CD8-positive, alpha-beta memory T cell (primary cell): ENCODE measurements around the gene ZC3H14. TPM values are rescaled to one million over a fixed set of nuclear protein-coding genes. Genes with fewer than 3 reads are reported as not detected.

ENCODE experiments used
- CTCF ChIA-PET: fragments of 350-600 bp; sonication (Branson Sonifier 250); formaldehyde crosslinking; loops from one replicate; lab custom pipeline; 2021; ENCODE audit warnings: antibody characterized with exemption; lab: Charles Lee
- POLR2A ChIA-PET: fragments of 350-600 bp; sonication (Branson Sonifier 250); formaldehyde crosslinking; loops from one replicate; lab custom pipeline; 2021; ENCODE audit warnings: antibody characterized with exemption; lab: Charles Lee
- DNase-seq, 5 donors: peaks; one replicate each; pipeline versions ENCODE4 v3.0.0 to v3.0.0-alpha.2; 2020 to 2022; ENCODE audit warnings: mixed read lengths in 1 of 5
- H3K27ac ChIP-seq: one replicate; pipeline ENCODE4 v1.7.0; 2013; ENCODE audit warnings: low read depth, mild to moderate bottlenecking, low read length, moderate library complexity
- H3K27me3 ChIP-seq: 2 replicates; pipeline ENCODE4 v1.7.0; 2013; ENCODE audit warnings: low read length, mild to moderate bottlenecking; ENCODE audit not compliant: insufficient read depth, poor library complexity, severe bottlenecking
- H3K36me3 ChIP-seq: 2 replicates; pipeline ENCODE4 v1.7.0; 2013; ENCODE audit warnings: mild to moderate bottlenecking, low read length, moderate library complexity; ENCODE audit not compliant: insufficient read depth
- H3K4me1 ChIP-seq: 2 replicates; pipeline ENCODE4 v1.7.0; 2013; ENCODE audit warnings: mild to moderate bottlenecking, low read length, moderate library complexity; ENCODE audit not compliant: insufficient read depth
- H3K4me3 ChIP-seq: 2 replicates; pipeline ENCODE4 v1.7.0; 2013; ENCODE audit warnings: mild to moderate bottlenecking, low read length
- H3K9me3 ChIP-seq: 2 replicates; pipeline ENCODE4 v1.7.0; 2013; ENCODE audit warnings: mild to moderate bottlenecking, low read length
- H3K27ac Mint-ChIP-seq, 8 donors: one replicate each; pipeline ENCODE4 v1.8.0; 2020 to 2021; ENCODE audit warnings: mixed read lengths in 8 of 8, mild to moderate bottlenecking in 6 of 8, inconsistent platforms in 3 of 8, moderate library complexity in 3 of 8
- H3K27me3 Mint-ChIP-seq, 2 donors: one replicate each; pipeline ENCODE4 v1.8.0; 2020 to 2021; ENCODE audit warnings: mixed read lengths in 2 of 2, mild to moderate bottlenecking in 1 of 2, moderate library complexity in 1 of 2
- H3K36me3 Mint-ChIP-seq, 3 donors: one replicate each; pipeline ENCODE4 v1.8.0; 2020 to 2021; ENCODE audit warnings: mixed read lengths in 3 of 3, inconsistent platforms in 1 of 3, mild to moderate bottlenecking in 1 of 3
- H3K4me1 Mint-ChIP-seq, 3 donors: one replicate each; pipeline ENCODE4 v1.8.0; 2020 to 2021; ENCODE audit warnings: mixed read lengths in 3 of 3, inconsistent platforms in 1 of 3, mild to moderate bottlenecking in 1 of 3
- H3K4me3 Mint-ChIP-seq, 7 donors: one replicate each; pipeline ENCODE4 v1.8.0; 2020 to 2021; ENCODE audit warnings: mixed read lengths in 7 of 7, mild to moderate bottlenecking in 6 of 7, moderate library complexity in 4 of 7, inconsistent platforms in 2 of 7
- H3K9me3 Mint-ChIP-seq, 5 donors: one replicate each; pipeline ENCODE4 v1.8.0; 2020 to 2022; ENCODE audit warnings: mixed read lengths in 5 of 5, mild to moderate bottlenecking in 3 of 5, moderate library complexity in 2 of 5, inconsistent platforms in 1 of 5
- polyA plus RNA-seq: library from polyadenylated mRNA; unstranded; fragments of 300-500 nt; fragmentation: Illumina TruSeq; gene quantifications from one replicate; pipeline ENCODE4 v1.2.3, GENCODE V29; 2021
- total RNA-seq, 2 experiments: library from RNA; stranded (reverse); gene quantifications; one replicate each; pipeline ENCODE4 v1.2.3, GENCODE V29; 2021

ZC3H14 gene
- total and polyA plus RNA-seq, 3 experiments from 2014 or later, result 49.0 to 56.4 (median 50.3) TPM

DNA sequence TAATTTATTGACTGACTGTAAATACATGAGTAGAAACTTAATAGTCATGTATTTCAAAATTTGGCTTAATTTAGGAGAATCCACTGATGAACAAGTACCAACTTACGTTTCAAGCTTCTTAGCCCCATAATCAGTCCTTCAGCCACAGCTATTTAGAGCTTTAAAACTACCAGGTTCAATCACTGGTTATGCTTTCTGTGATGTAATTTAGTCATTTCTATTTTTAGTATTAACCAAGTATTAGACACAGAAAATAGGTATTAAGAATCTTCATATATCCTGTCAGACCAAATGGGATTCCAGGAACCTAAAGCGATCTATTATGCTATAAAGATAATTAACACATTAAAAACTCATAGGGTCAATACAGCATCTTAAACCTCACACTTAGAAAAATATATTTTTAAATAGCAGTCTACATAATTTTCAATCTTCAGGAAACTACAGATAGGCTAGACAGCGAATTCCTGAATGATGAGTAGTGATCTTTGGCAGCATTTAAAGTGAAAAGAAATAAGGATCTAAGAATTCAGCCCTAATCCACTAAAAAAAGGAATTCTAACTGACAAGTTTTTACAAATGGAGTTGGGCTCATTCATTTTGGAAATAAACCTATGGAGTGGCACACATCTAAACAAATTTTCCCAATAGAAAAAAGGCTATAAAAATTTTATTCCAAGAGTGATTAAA is 51.5 kb downstream of the ZC3H14 start:
- H3K27me3 ChIP-seq, result no peaks in the 10 kb centered on the region
- no peaks in the 10 kb centered on the region for H3K4me1 ChIP-seq
- H3K9me3 ChIP-seq, result no peaks in the 10 kb centered on the region
- no peak overlapping the region for H3K4me3 ChIP-seq
- H3K4me3 Mint-ChIP-seq, result no peak overlapping the region
- H3K9me3 Mint-ChIP-seq, result no peaks in the 10 kb centered on the region
- no peak overlapping the region for H3K27ac ChIP-seq
- peaks cover 10 to 64% (median 26%) of the 10 kb centered on the region in 3 donors for H3K36me3 Mint-ChIP-seq
- peaks cover 10 to 27% (median 18%) of the 10 kb centered on the region in 3 donors for H3K4me1 Mint-ChIP-seq
- no peak for DNase-seq
- H3K27me3 Mint-ChIP-seq, result no peaks in the 10 kb centered on the region
- POLR2A ChIA-PET, result no interaction called here
- H3K36me3 ChIP-seq, result peaks cover 17% of the 10 kb centered on the region
- H3K27ac Mint-ChIP-seq, result no peak overlapping the region
- CTCF ChIA-PET, result no interaction called here

DNA sequence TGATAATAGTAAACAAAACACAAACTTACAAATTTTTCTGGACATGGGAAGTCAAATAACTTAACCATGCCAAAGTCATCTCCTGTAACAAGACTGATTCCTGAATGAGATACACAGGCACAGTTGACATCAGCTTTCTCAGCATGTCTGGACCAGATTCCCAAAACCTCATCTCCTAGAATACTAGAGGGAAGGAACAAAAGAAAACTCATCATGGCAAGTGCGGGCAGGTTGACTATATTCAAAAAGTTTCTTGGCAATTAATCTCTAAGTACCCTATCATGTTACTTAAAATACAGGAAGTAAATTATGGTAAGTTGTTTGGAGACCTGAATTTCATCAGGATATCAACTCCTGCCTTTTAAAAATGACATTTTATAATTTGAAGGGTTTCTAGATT is 53.9 kb downstream of the ZC3H14 start:
- no peak overlapping the region for H3K4me3 Mint-ChIP-seq
- no peaks in the 10 kb centered on the region for H3K9me3 ChIP-seq
- H3K27me3 Mint-ChIP-seq, result no peaks in the 10 kb centered on the region
- H3K4me1 ChIP-seq, result no peaks in the 10 kb centered on the region
- CTCF ChIA-PET, result no interaction called here
- no peak overlapping the region for H3K27ac ChIP-seq
- no peak for DNase-seq
- H3K4me1 Mint-ChIP-seq, result peaks cover 9 to 17% (median 16%) of the 10 kb centered on the region in 3 donors
- POLR2A ChIA-PET, result no interaction called here
- H3K27ac Mint-ChIP-seq, result peak overlapping the region in 2 of 8 donors; percentile 4 to 31
- H3K27me3 ChIP-seq, result no peaks in the 10 kb centered on the region
- no peaks in the 10 kb centered on the region for H3K36me3 ChIP-seq
- peaks cover 3 to 43% (median 8%) of the 10 kb centered on the region in 3 donors for H3K36me3 Mint-ChIP-seq
- no peak overlapping the region for H3K4me3 ChIP-seq
- H3K9me3 Mint-ChIP-seq, result no peaks in the 10 kb centered on the region

DNA sequence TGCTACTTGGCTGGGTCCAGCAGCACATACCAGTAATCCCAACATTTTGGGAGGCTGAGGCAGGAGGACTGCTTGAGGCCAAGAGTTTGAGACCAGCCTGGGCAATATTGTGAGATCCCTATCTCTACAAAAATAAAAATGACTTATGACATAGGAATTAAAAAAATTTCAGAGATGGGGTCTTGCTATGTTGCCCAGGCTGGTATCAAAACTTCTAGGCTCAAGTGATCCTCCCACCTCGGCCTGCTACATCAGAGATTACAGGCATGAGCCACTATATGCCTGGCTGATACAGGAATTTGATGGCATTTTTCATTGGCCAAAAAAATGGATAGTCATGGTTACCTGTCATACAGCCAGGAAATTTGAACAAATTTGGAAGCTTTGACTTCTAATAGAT is 54.6 kb downstream of the ZC3H14 start:
- H3K9me3 ChIP-seq, result no peaks in the 10 kb centered on the region
- DNase-seq, result no peak
- ChIA-PET POLR2A (no interaction called here), CTCF (no interaction called here)
- peak overlapping the region in 1 of 8 donors; percentile 31 for H3K27ac Mint-ChIP-seq
- no peaks in the 10 kb centered on the region for H3K4me1 ChIP-seq
- no peak overlapping the region for H3K27ac ChIP-seq
- H3K9me3 Mint-ChIP-seq, result no peaks in the 10 kb centered on the region
- peaks cover 7 to 13% (median 11%) of the 10 kb centered on the region in 3 donors for H3K4me1 Mint-ChIP-seq
- H3K36me3 Mint-ChIP-seq, result peaks cover 3 to 42% (median 6%) of the 10 kb centered on the region in 3 donors
- H3K4me3 ChIP-seq, result no peak overlapping the region
- no peak overlapping the region for H3K4me3 Mint-ChIP-seq
- H3K36me3 ChIP-seq, result no peaks in the 10 kb centered on the region
- no peaks in the 10 kb centered on the region for H3K27me3 Mint-ChIP-seq
- H3K27me3 ChIP-seq, result no peaks in the 10 kb centered on the region

DNA sequence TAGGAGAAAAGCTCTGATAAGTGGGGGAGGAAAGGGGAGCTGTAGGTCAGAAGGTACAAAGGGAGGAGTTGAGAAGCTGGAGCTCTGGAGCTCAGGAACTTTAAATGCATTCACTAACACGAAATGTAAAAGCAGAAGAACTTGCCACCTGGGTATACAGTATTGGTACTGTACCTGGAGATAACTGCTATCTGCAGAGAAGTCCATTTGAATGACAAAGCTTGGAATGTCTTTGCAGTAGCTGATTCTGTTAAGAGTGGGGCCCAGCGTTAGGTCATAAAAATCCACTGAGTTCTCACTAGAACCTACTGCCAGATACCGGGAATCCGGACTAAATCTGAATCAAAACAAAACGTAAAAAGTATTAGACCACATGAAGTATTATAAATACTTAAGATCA is 55.6 kb downstream of the ZC3H14 start:
- CTCF ChIA-PET, result no interaction called here

DNA sequence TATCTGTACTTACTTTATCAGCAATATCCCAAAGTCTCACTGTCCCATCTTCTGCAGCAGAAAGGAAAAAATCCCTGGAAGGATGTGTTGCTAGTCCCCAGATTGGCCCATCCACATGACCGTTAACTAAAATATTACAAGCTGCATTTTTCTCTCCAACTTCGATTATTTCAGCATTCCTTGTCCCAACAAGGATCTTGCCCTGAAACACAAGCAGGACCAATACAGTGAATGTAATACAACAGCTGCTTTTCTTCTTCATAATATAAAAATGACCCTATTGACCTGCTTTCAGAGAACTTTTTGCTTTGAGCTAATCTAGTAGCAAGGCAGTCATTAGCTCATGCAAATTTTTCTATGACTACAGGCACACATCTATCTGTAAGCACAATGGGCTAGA is 58.3 kb downstream of the ZC3H14 start:
- no peaks in the 10 kb centered on the region for H3K36me3 ChIP-seq
- Mint-ChIP-seq H3K27ac (no peak overlapping the region), H3K27me3 (no peaks in the 10 kb centered on the region), H3K4me1 (no peaks in the 10 kb centered on the region), H3K36me3 (peaks cover 3 to 26% (median 6%) of the 10 kb centered on the region in 3 donors), H3K9me3 (no peaks in the 10 kb centered on the region), H3K4me3 (no peak overlapping the region)
- H3K27ac ChIP-seq, result no peak overlapping the region
- no peaks in the 10 kb centered on the region for H3K27me3 ChIP-seq
- POLR2A ChIA-PET, result no interaction called here
- no peak overlapping the region for H3K4me3 ChIP-seq
- no peak for DNase-seq
- CTCF ChIA-PET, result no interaction called here
- no peaks in the 10 kb centered on the region for H3K9me3 ChIP-seq
- H3K4me1 ChIP-seq, result no peaks in the 10 kb centered on the region

More for the DNA sequence above, 55.6 kb downstream of the ZC3H14 start:
- Histone ChIP-seq H3K4me1 (no peaks in the 10 kb centered on the region), H3K36me3 (no peaks in the 10 kb centered on the region), H3K27me3 (no peaks in the 10 kb centered on the region), H3K9me3 (no peaks in the 10 kb centered on the region), H3K27ac (no peak overlapping the region), H3K4me3 (no peak overlapping the region)
- Mint-ChIP-seq H3K27me3 (no peaks in the 10 kb centered on the region), H3K4me3 (no peak overlapping the region), H3K27ac (no peak overlapping the region), H3K36me3 (peaks cover 3 to 35% (median 3%) of the 10 kb centered on the region in 3 donors), H3K4me1 (peaks cover 3 to 4% (median 3%) of the 10 kb centered on the region in 3 donors), H3K9me3 (no peaks in the 10 kb centered on the region)
- no peak for DNase-seq
- POLR2A ChIA-PET, result no interaction called here

DNA sequence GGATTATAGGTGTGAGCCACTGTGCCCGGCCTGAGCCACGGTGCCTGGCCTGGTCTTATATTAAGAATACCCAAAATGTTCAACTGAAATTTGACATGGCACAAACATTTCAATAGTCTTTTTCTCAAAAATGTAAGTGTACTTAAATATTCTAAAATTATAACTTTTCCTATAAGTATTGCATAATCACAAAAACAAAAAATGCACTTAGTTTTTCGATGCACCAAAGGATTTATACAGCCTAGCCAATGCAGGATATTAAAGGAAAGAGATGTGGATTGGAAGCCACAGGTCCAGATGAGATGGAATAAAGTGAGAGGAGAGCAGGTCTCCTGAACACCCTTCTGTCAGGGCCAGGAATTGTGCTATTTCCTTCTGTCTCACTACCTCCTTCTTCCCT is 62.8 kb downstream of the ZC3H14 start:
- Histone ChIP-seq H3K9me3 (no peaks in the 10 kb centered on the region), H3K4me1 (no peaks in the 10 kb centered on the region), H3K36me3 (no peaks in the 10 kb centered on the region), H3K27ac (no peak overlapping the region), H3K27me3 (no peaks in the 10 kb centered on the region), H3K4me3 (no peak overlapping the region)
- POLR2A ChIA-PET, result no interaction called here
- Mint-ChIP-seq H3K9me3 (no peaks in the 10 kb centered on the region), H3K27me3 (no peaks in the 10 kb centered on the region), H3K4me3 (no peak overlapping the region), H3K4me1 (no peaks in the 10 kb centered on the region), H3K36me3 (peaks cover 0 to 23% (median 6%) of the 10 kb centered on the region in 3 donors), H3K27ac (no peak overlapping the region)
- DNase-seq, result no peak
- CTCF ChIA-PET, result no interaction called here

DNA sequence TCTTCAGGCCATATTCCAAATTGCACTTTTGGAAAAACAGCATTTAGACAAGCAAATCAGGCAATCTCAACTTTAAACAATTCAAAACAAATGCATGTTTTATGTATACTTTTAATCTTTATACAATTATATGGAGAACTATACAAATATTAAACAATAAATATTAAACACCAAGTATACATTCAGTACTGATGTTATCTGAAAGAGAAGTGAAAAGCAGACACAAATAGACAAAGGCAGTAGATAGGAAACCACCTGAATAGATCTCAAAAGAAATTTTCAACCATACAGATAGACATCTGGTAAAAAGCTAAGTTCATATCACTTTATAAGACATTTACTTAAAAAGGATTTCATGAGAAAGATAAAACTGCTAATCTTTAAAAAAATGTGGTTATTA is 65.2 kb downstream of the ZC3H14 start:
- Mint-ChIP-seq H3K4me3 (no peak overlapping the region), H3K27me3 (no peaks in the 10 kb centered on the region), H3K4me1 (no peaks in the 10 kb centered on the region), H3K36me3 (peaks cover 5 to 16% (median 5%) of the 10 kb centered on the region in 3 donors), H3K27ac (no peak overlapping the region), H3K9me3 (no peaks in the 10 kb centered on the region)
- ChIA-PET CTCF (no interaction called here), POLR2A (no interaction called here)
- Histone ChIP-seq H3K36me3 (no peaks in the 10 kb centered on the region), H3K4me1 (no peaks in the 10 kb centered on the region), H3K4me3 (no peak overlapping the region), H3K27ac (no peak overlapping the region), H3K27me3 (no peaks in the 10 kb centered on the region), H3K9me3 (no peaks in the 10 kb centered on the region)
- DNase-seq, result no peak

DNA sequence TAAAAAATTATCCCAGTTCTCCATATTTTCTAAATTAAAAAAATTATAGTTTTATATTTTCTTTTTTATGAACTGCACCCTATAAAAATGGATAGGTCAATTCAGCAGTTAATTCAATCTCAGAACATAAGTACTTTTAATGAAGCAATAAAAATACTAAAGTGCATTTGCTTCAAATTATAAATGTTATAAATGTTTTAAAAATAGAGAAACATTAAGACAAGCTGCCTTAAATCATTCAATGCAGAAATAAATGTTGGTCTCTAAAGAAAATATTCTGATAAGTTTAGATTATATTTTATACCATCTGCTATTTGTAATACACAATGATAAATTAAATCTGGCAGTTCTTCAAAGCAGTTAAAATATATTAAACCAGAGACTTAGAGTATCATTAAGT is 65.6 kb downstream of the ZC3H14 start:
- CTCF ChIA-PET, result no interaction called here

More for the DNA sequence above, 65.6 kb downstream of the ZC3H14 start:
- H3K27me3 ChIP-seq, result no peaks in the 10 kb centered on the region
- H3K4me3 ChIP-seq, result no peak overlapping the region
- Mint-ChIP-seq H3K4me3 (no peak overlapping the region), H3K9me3 (no peaks in the 10 kb centered on the region), H3K36me3 (peaks cover 5 to 16% (median 5%) of the 10 kb centered on the region in 3 donors), H3K27ac (no peak overlapping the region), H3K4me1 (no peaks in the 10 kb centered on the region), H3K27me3 (no peaks in the 10 kb centered on the region)
- H3K9me3 ChIP-seq, result no peaks in the 10 kb centered on the region
- H3K4me1 ChIP-seq, result no peaks in the 10 kb centered on the region
- POLR2A ChIA-PET, result no interaction called here
- no peaks in the 10 kb centered on the region for H3K36me3 ChIP-seq
- no peak for DNase-seq
- no peak overlapping the region for H3K27ac ChIP-seq
